Hematopoietic multipotent progenitor cell treated with erythropoietin and hydrocortisone succinate and interleukin-3 and kit ligand, for 17 days (in vitro differentiated cells): ENCODE measurements around the gene MAP7.

Source experiments
- DNase-seq: peaks from one replicate; pipeline ENCODE4 v3.0.0-alpha.2; 2015; ENCODE audit warnings: low spot score

MAP7 gene

DNA sequence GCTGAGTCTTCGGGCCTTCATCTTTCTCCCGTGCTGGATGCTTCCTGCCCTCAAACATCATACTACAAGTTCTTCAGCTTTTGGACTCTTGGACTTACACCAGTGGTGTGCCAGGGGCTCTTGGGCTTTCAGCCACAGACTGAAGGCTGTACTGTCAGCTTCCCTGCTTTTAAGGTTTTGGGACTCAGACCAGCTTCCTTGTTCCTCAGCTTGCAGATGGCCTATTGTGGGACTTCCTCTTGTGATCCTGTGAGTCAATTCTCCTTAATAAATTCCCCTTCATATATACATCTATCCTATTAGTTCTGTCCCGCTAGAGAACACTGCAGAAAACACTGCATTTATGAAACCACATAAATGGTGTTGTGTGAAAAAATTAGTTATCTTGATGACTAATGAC lies 246.7 kb downstream of the MAP7 start:
- DNase-seq = no peak

DNA sequence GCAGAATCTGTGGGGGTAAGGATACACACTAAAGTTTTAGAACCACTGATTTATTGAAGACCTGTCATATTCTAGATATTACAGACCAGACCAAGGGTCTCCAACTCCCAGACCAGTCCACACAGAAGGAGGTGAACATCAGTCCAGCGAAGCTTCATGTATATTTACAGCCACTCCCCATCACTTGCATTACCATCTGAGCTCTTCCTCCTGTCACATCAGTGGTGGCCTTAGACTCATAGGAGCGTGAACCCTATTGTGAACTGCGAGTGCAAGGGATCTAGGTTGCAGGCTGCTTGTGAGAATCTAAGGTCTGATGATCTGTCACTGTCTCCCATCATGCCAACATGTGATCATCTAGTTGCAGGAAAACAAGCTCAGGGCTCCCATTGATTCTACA lies 255.6 kb downstream of the MAP7 start:
- DNase-seq = no peak
